Measurements from ENCODE around the gene ESR2.

ESR2 gene

GRCh38 chr14:64149921-64150320 is 144.2 kb downstream of the ESR2 start:
- Histone ChIP-seq H4K20me1 (ENCODE audit: control insufficient read depth, insufficient read depth, low read depth, low read length) (no peaks in the 10 kb centered on the region), H3K9me3 (ENCODE audit: control insufficient read depth, insufficient read depth, low read length) (no peaks in the 10 kb centered on the region), H3K36me3 (ENCODE audit: control insufficient read depth, low read length) (peaks cover 87% of the 10 kb centered on the region), H3K4me2 (ENCODE audit: low read length) (no peak overlapping the region), H3K27ac (ENCODE audit: low read depth, low read length) (no peak overlapping the region), H3K4me1 (ENCODE audit: control insufficient read depth, low read length) (no peaks in the 10 kb centered on the region), H3F3A (ENCODE audit: control insufficient read depth, insufficient read depth) (no peaks in the 10 kb centered on the region), H3K27me3 (ENCODE audit: control insufficient read depth, low read length) (no peaks in the 10 kb centered on the region), H3K9me2 (replicated peaks; ENCODE audit: control insufficient read depth, low read length) (no peaks in the 10 kb centered on the region), H3K4me3 (ENCODE audit: low read length) (no peak overlapping the region), H3K79me2 (ENCODE audit: control insufficient read depth, low read length) (no peaks in the 10 kb centered on the region)
- TF ChIP-seq CTCF (IDR thresholded peaks at IDR 0.05; ENCODE audit: low read depth, low read length, poor library complexity, severe bottlenecking) (no peak), EZH2phosphoT487 (IDR thresholded peaks at IDR 0.05; ENCODE audit: borderline replicate concordance, low read length) (no peak)

- Histone ChIP-seq H3K27me3 (ENCODE audit: control insufficient read depth, low read length) (no peaks in the 10 kb centered on the region), H4K20me1 (ENCODE audit: control insufficient read depth, insufficient read depth, low read depth, low read length) (no peaks in the 10 kb centered on the region), H3K4me2 (ENCODE audit: low read length) (no peak overlapping the region), H3K9me3 (ENCODE audit: control insufficient read depth, insufficient read depth, low read length) (no peaks in the 10 kb centered on the region), H3K4me1 (ENCODE audit: control insufficient read depth, low read length) (no peaks in the 10 kb centered on the region), H3F3A (ENCODE audit: control insufficient read depth, insufficient read depth) (no peaks in the 10 kb centered on the region), H3K36me3 (ENCODE audit: control insufficient read depth, low read length) (peaks cover 88% of the 10 kb centered on the region), H3K27ac (ENCODE audit: low read depth, low read length) (no peak overlapping the region), H3K9me2 (replicated peaks; ENCODE audit: control insufficient read depth, low read length) (no peaks in the 10 kb centered on the region), H3K79me2 (ENCODE audit: control insufficient read depth, low read length) (no peaks in the 10 kb centered on the region), H3K4me3 (ENCODE audit: low read length) (no peak overlapping the region)
- TF ChIP-seq CTCF (IDR thresholded peaks at IDR 0.05; ENCODE audit: low read depth, low read length, poor library complexity, severe bottlenecking) = no peak
- no peak for TF ChIP-seq EZH2phosphoT487 (IDR thresholded peaks at IDR 0.05; ENCODE audit: borderline replicate concordance, low read length)
Measured at GRCh38 chr14:64147126-64147790, 146.9 kb downstream of the ESR2 start.

GRCh38 chr14:64137657-64138290 is 156.4 kb downstream of the ESR2 start:
- Histone ChIP-seq H3K36me3 (ENCODE audit: control insufficient read depth, low read length) (peaks cover 92% of the 10 kb centered on the region), H3K79me2 (ENCODE audit: control insufficient read depth, low read length) (no peaks in the 10 kb centered on the region)

More at GRCh38 chr14:64137657-64138290, 156.4 kb downstream of the ESR2 start:
- Histone ChIP-seq H3K9me3 (ENCODE audit: control insufficient read depth, insufficient read depth, low read length) (no peaks in the 10 kb centered on the region), H3K27ac (ENCODE audit: low read depth, low read length) (no peak overlapping the region), H3F3A (ENCODE audit: control insufficient read depth, insufficient read depth) (no peaks in the 10 kb centered on the region; the same call in 1 of the 2 replicates), H3K4me1 (ENCODE audit: control insufficient read depth, low read length) (no peaks in the 10 kb centered on the region), H3K9me2 (replicated peaks; ENCODE audit: control insufficient read depth, low read length) (no peaks in the 10 kb centered on the region), H3K4me3 (ENCODE audit: low read length) (no peak overlapping the region), H4K20me1 (ENCODE audit: control insufficient read depth, insufficient read depth, low read depth, low read length) (no peaks in the 10 kb centered on the region), H3K4me2 (ENCODE audit: low read length) (no peak overlapping the region), H3K27me3 (ENCODE audit: control insufficient read depth, low read length) (no peaks in the 10 kb centered on the region)
- no peak for TF ChIP-seq CTCF (IDR thresholded peaks at IDR 0.05; ENCODE audit: low read depth, low read length, poor library complexity, severe bottlenecking)
- TF ChIP-seq EZH2phosphoT487 (IDR thresholded peaks at IDR 0.05; ENCODE audit: borderline replicate concordance, low read length) = no peak

All from DOHH2 (cell line).